Lung (tissue), 12 donors: Measurements from ENCODE around the gene GDE1. TPM values are rescaled to one million over a fixed set of nuclear protein-coding genes. Genes with fewer than 3 reads are reported as not detected.

Experiments
- ATAC-seq: fragments of 200-7000 bp; cut with Tn5 transposase; one replicate; pipeline ENCODE4 v1.9.1; 2020; ENCODE audit warnings: moderate number of reproducible peaks; ENCODE audit not compliant: insufficient read depth, low FRiP score
- DNase-seq, 3 donors: peaks; one replicate each; pipeline ENCODE4 v3.0.0-alpha.2; 2013 to 2017
- H3K27ac ChIP-seq, 2 donors: one replicate each; pipeline ENCODE4 v1.5.1; 2013; ENCODE audit warnings: mild to moderate bottlenecking in 2 of 2, moderate library complexity in 2 of 2, control low read depth in 1 of 2, inconsistent platforms in 1 of 2, low read depth in 1 of 2, low read length in 1 of 2
- H3K27me3 ChIP-seq, 3 donors: one replicate each; pipeline ENCODE4 v1.5.1; 2013; ENCODE audit warnings: low read length in 2 of 3; ENCODE audit not compliant: control insufficient read depth in 3 of 3, insufficient read depth in 3 of 3
- H3K36me3 ChIP-seq, 4 donors: one replicate each; pipeline ENCODE4 v1.5.1; 2013; ENCODE audit warnings: low read length in 4 of 4, mild to moderate bottlenecking in 1 of 4, moderate library complexity in 1 of 4; ENCODE audit not compliant: control insufficient read depth in 4 of 4, insufficient read depth in 4 of 4
- H3K4me1 ChIP-seq, 5 donors: one replicate each; pipeline ENCODE4 v1.5.1; 2013; ENCODE audit warnings: low read length in 5 of 5, mild to moderate bottlenecking in 2 of 5, moderate library complexity in 1 of 5; ENCODE audit not compliant: control insufficient read depth in 5 of 5, insufficient read depth in 5 of 5
- H3K4me3 ChIP-seq: one replicate; pipeline ENCODE4 v1.5.1; 2013; ENCODE audit warnings: mild to moderate bottlenecking, control low read depth, moderate library complexity
- H3K9ac ChIP-seq, 2 donors: one replicate each; pipeline ENCODE4 v1.5.1; 2013; ENCODE audit warnings: low read length in 2 of 2, control low read depth in 1 of 2; ENCODE audit not compliant: insufficient read depth in 1 of 2
- H3K9me3 ChIP-seq, 4 donors: one replicate each; pipeline ENCODE4 v1.5.1; 2013; ENCODE audit warnings: low read length in 3 of 4, mild to moderate bottlenecking in 1 of 4, moderate library complexity in 1 of 4; ENCODE audit not compliant: control insufficient read depth in 4 of 4, insufficient read depth in 3 of 4
- WGBS, 2 donors: extraction: QIAGEN DNeasy Blood & Tissue Kit; methylation state at CpG; one replicate each; pipeline ENCODE4 v1.1.7; 2013; 5-methylcytosine and 5-hydroxymethylcytosine counted together
- polyA plus RNA-seq, 2 donors: library from polyadenylated mRNA; stranded (reverse); fragments of 200-250 nt; gene quantifications; one replicate each; pipeline ENCODE4 v1.2.1, GENCODE V29; 2013
- total RNA-seq, 2 donors: library from RNA; depleted of rRNA in 1 of 2; stranded (reverse); fragments of >200 nt in 1 of 2; gene quantifications; one replicate each; pipeline ENCODE4 v1.2.1, GENCODE V29; 2014 to 2021
- TF ChIP-seq, protein P1 (sequence below): IDR thresholded peaks from 2 replicates; pipeline ENCODE4 v1.5.1; 2012; ENCODE audit warnings: mild to moderate bottlenecking; ENCODE audit errors: control extremely low read depth, extremely low read depth
- donor health status: control.
- donor health status: control.
- donor health status: Bipolar disorder and iron deficiency.
- donor health status: healthy.
- donor health status: DM: yes; HTN: yes; CAD: no.

The GDE1 gene
- total and polyA plus RNA-seq, 4 donors = 38.7 to 74.9 (median 61.4) TPM

DNA sequence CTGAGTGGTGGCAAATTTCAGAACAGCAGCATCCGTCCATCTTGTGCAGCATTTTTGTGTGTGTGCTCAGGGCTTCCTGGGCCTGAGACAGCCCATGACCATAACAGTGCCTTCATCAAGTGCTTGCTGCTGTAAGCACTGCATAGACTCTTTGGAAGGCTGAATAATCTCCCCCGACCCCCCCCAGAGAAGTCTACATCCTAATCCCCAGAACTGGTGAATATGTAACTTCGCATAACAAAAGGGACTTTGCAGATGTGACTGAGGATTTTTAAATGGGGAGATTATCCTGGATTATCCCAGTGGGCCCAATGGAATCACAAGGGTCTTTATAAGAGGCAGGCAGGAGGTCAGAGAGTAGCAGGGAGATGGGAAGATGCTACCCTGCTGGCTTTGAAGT, 53.6 kb downstream of the GDE1 start:
- Histone ChIP-seq H3K36me3 (peaks cover 0 to 8% (median 0%) of the 10 kb centered on the region in 4 donors), H3K4me3 (no peak overlapping the region), H3K27ac (no peak overlapping the region), H3K9me3 (peaks cover 0 to 3% (median 0%) of the 10 kb centered on the region in 4 donors), H3K27me3 (no peaks in the 10 kb centered on the region), H3K4me1 (no peaks in the 10 kb centered on the region), H3K9ac (no peak overlapping the region)
- DNase-seq = no peak
- 94 to 95% methylated on average over 3 of the region's 3 CpGs for WGBS, 2 donors
- ATAC-seq = no peak
- TF ChIP-seq, protein P1, sequence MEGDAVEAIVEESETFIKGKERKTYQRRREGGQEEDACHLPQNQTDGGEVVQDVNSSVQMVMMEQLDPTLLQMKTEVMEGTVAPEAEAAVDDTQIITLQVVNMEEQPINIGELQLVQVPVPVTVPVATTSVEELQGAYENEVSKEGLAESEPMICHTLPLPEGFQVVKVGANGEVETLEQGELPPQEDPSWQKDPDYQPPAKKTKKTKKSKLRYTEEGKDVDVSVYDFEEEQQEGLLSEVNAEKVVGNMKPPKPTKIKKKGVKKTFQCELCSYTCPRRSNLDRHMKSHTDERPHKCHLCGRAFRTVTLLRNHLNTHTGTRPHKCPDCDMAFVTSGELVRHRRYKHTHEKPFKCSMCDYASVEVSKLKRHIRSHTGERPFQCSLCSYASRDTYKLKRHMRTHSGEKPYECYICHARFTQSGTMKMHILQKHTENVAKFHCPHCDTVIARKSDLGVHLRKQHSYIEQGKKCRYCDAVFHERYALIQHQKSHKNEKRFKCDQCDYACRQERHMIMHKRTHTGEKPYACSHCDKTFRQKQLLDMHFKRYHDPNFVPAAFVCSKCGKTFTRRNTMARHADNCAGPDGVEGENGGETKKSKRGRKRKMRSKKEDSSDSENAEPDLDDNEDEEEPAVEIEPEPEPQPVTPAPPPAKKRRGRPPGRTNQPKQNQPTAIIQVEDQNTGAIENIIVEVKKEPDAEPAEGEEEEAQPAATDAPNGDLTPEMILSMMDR = no peak

DNA sequence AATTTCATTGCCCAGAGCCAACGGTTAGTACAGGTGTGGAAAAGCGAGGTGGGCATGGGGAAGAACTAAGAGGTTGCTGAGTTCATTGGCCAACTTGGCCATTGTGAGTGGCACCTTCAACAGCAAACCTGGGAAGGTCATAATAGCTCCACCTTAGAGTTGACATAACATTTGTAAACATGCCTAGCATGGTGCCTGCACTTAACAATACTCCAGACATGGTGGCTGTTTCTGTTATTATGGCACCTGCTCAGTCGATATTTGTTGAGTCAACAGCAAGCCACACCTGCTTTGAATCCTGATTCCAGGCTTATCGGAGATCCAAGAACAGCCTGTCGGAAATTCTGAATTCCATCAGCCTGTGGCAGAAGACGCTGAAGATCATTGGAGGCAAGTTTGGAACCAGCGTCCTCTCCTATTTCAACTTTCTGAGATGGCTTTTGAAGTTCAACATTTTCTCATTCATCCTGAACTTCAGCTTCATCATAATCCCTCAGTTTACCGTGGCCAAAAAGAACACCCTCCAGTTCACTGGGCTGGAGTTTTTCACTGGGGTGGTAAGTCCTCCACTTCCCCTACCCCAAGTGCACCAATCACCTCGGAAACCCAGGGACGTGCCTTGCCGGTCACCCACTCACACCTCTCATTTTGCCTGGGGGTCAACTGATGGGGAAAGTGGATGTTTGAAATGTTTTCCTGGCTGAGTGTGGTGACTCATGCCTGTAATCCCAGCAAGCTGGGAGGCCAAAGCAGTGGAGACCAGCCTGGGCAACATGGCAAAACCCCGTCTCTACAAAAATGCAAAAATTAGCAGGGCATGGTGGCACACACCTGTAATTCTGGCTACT, 58.2 kb downstream of the GDE1 start:
- Histone ChIP-seq H3K36me3 (peaks cover 0 to 5% (median 0%) of the 10 kb centered on the region in 4 donors), H3K4me3 (no peak overlapping the region), H3K9me3 (peaks cover 0 to 2% (median 0%) of the 10 kb centered on the region in 4 donors), H3K9ac (no peak overlapping the region), H3K4me1 (no peaks in the 10 kb centered on the region), H3K27me3 (no peaks in the 10 kb centered on the region), H3K27ac (no peak overlapping the region)
- ATAC-seq (no peak), DNase-seq (no peak)
- WGBS, 2 donors = 88 to 91% methylated on average over 12 of the region's 12 CpGs
- TF ChIP-seq, protein P1 = no peak

DNA sequence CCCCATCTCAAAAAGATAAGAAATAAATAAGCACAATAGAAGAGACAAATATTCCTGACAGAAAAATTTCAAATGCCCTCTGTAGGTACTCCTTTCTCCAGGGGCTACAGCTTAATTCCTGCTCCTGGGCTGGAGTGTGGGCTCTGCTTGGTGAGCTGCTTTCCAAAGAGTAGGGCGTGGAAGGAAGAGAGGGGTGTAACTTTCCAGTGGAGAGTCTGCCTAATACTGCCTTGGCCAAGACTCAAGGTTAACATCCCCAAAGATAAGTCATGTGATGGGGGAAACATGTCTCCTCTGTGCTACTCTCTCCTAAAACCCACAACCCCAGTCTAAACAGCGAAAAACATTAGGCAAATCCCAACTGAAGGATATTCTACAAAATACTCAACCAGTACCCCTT, 61.5 kb downstream of the GDE1 start:
- Histone ChIP-seq H3K27me3 (no peaks in the 10 kb centered on the region), H3K9me3 (no peaks in the 10 kb centered on the region), H3K36me3 (peaks cover 0 to 2% (median 0%) of the 10 kb centered on the region in 4 donors), H3K4me1 (no peaks in the 10 kb centered on the region), H3K9ac (no peak overlapping the region), H3K27ac (no peak overlapping the region), H3K4me3 (no peak overlapping the region)
- ATAC-seq (no peak), DNase-seq (no peak)
- TF ChIP-seq, protein P1 = no peak
- WGBS, 2 donors = 96 to 97% methylated on average over 2 of the region's 2 CpGs
